T-helper 17 cell (primary cell): ENCODE results near the gene MRPL9. TPM values are rescaled to one million over a fixed set of nuclear protein-coding genes. Genes with fewer than 3 reads are reported as not detected.

Source experiments
- total RNA-seq, 4 donors: library from RNA in 2 of 4; stranded (reverse) in 2 of 4; gene quantifications; one replicate each; pipeline ENCODE4 v1.2.3 and lab custom pipeline; 2022 to 2026

The MRPL9 gene
- total RNA-seq, 2 donors from 2014 or later, result 99.8 to 124 TPM

Other genes starting within 250 kb of the MRPL9 start
- gene TUFT1, start 223.2 kb downstream of the MRPL9 start, total RNA-seq, result 10 to 100 TPM; 11.4 to 18.2 TPM
- gene SNX27, start 151.4 kb downstream of the MRPL9 start, total RNA-seq, result 10 to 100 TPM; 19.6 to 22.8 TPM
- gene CELF3, start 46.7 kb downstream of the MRPL9 start, total RNA-seq, result under 1 TPM in 1 of 2 donors, not detected in 1; 0.34 TPM
- gene RIIAD1, start 42.0 kb downstream of the MRPL9 start, total RNA-seq, result not detected
- 10 to 100 TPM; 11.3 to 17.7 TPM for gene TDRKH, start 27.0 kb upstream of the MRPL9 start, total RNA-seq
- gene LINGO4, start 41.9 kb upstream of the MRPL9 start, total RNA-seq, result 1 to 10 TPM in 1 of 2 donors, under 1 TPM in 1; 0.77 to 1.6 TPM
- 10 to 100 TPM; 38.4 to 42.5 TPM for gene RORC, start 68.3 kb upstream of the MRPL9 start, total RNA-seq
- gene C2CD4D, start 76.3 kb upstream of the MRPL9 start, total RNA-seq, result 1 to 10 TPM; 1.9 to 2.3 TPM
- gene THEM5, start 90.2 kb upstream of the MRPL9 start, total RNA-seq, result under 1 TPM in 1 of 2 donors, not detected in 1; 0.89 TPM
- gene THEM4, start 146.0 kb upstream of the MRPL9 start, total RNA-seq, result 10 to 100 TPM; 42.2 to 57.3 TPM
- 100 to 1,000 TPM; 317 to 349 TPM for gene S100A10, start 230.4 kb upstream of the MRPL9 start, total RNA-seq